Mesenchymal stem cell (in vitro differentiated cells and primary cell): Measurements from ENCODE around the gene DHX32.
A peak's percentile ranks its signal among the peaks of the same experiment; 100 is the strongest.

Experiments used
- DNase-seq: peaks from one replicate; pipeline ENCODE4 v3.0.0-alpha.2; 2013
- H2AFZ ChIP-seq: one replicate; pipeline ENCODE4 v1.6.1; 2013; ENCODE audit warnings: low read depth, mild to moderate bottlenecking, control low read depth, inconsistent platforms, low read length, moderate library complexity
- H2AK5ac ChIP-seq: 2 replicates; pipeline ENCODE4 v1.6.1; 2013; ENCODE audit warnings: low read length, moderate library complexity, mild to moderate bottlenecking, inconsistent platforms; ENCODE audit not compliant: severe bottlenecking
- H2BK120ac ChIP-seq: one replicate; pipeline ENCODE4 v1.6.1; 2013; ENCODE audit warnings: low read depth, mild to moderate bottlenecking, inconsistent platforms, low read length, moderate library complexity
- H2BK12ac ChIP-seq, 2 experiments: one replicate each; pipeline ENCODE4 v1.6.1; 2013; ENCODE audit warnings: inconsistent platforms in 2 of 2, low read length in 2 of 2, mild to moderate bottlenecking in 2 of 2, moderate library complexity in 2 of 2, control low read depth in 1 of 2
- H2BK15ac ChIP-seq: one replicate; pipeline ENCODE4 v1.6.1; 2013; ENCODE audit warnings: mild to moderate bottlenecking, low read depth, inconsistent platforms; ENCODE audit not compliant: poor library complexity, severe bottlenecking
- H2BK5ac ChIP-seq: 2 replicates; pipeline ENCODE4 v1.6.1; 2013; ENCODE audit warnings: low read depth, mild to moderate bottlenecking, low read length, control low read depth, inconsistent platforms; ENCODE audit not compliant: poor library complexity, severe bottlenecking
- H3K14ac ChIP-seq, 2 experiments: one replicate each; pipeline ENCODE4 v1.6.1; 2013; ENCODE audit warnings: inconsistent platforms in 2 of 2, low read length in 2 of 2, control low read depth in 1 of 2, mild to moderate bottlenecking in 1 of 2, moderate library complexity in 1 of 2
- H3K18ac ChIP-seq, 2 experiments: one replicate each; pipeline ENCODE4 v1.6.1; 2013; ENCODE audit warnings: inconsistent platforms in 2 of 2, low read length in 2 of 2, control low read depth in 1 of 2, low read depth in 1 of 2, mild to moderate bottlenecking in 1 of 2
- H3K23ac ChIP-seq, 2 experiments: one replicate each; pipeline ENCODE4 v1.6.1; 2013; ENCODE audit warnings: inconsistent platforms in 2 of 2, low read length in 2 of 2, mild to moderate bottlenecking in 2 of 2, moderate library complexity in 2 of 2, control low read depth in 1 of 2
- H3K27ac ChIP-seq: 2 replicates; pipeline ENCODE4 v1.5.1; 2013; ENCODE audit warnings: mild to moderate bottlenecking, moderate library complexity, low read length, control low read depth, inconsistent platforms; ENCODE audit not compliant: poor library complexity, severe bottlenecking
- H3K27me3 ChIP-seq, 2 experiments: 2 replicates each; pipeline versions ENCODE4 v1.6.1 to v1.7.0; 2013; ENCODE audit warnings: low read length in 2 of 2, mild to moderate bottlenecking in 2 of 2, moderate library complexity in 2 of 2, control low read depth in 1 of 2, inconsistent platforms in 1 of 2; ENCODE audit not compliant: control insufficient read depth in 1 of 2, insufficient read depth in 1 of 2
- H3K36me3 ChIP-seq, 2 experiments: 2 replicates each; pipeline versions ENCODE4 v1.6.1 to v1.7.0; 2013; ENCODE audit warnings: low read length in 2 of 2, control low read depth in 1 of 2, inconsistent platforms in 1 of 2, low read depth in 1 of 2, mild to moderate bottlenecking in 1 of 2; ENCODE audit not compliant: insufficient read depth in 2 of 2, control insufficient read depth in 1 of 2
- H3K4ac ChIP-seq, 2 experiments: one replicate each; pipeline ENCODE4 v1.6.1; 2013; ENCODE audit warnings: inconsistent platforms in 2 of 2, low read length in 2 of 2, mild to moderate bottlenecking in 2 of 2, moderate library complexity in 2 of 2, control low read depth in 1 of 2, low read depth in 1 of 2
- H3K4me1 ChIP-seq: 2 replicates; pipeline ENCODE4 v1.6.1; 2013; ENCODE audit warnings: low read depth, low read length, control low read depth; ENCODE audit not compliant: control insufficient read depth, insufficient read depth
- H3K4me2 ChIP-seq: 2 replicates; pipeline ENCODE4 v1.6.1; 2013; ENCODE audit warnings: low read length, mild to moderate bottlenecking, inconsistent platforms; ENCODE audit not compliant: poor library complexity, severe bottlenecking
- H3K4me3 ChIP-seq, 2 experiments: 2 replicates each; pipeline versions ENCODE4 v1.5.1 to v1.7.0; 2013; ENCODE audit warnings: low read length in 2 of 2, mild to moderate bottlenecking in 2 of 2, control low read depth in 1 of 2, low read depth in 1 of 2; ENCODE audit not compliant: insufficient read depth in 1 of 2
- H3K79me1 ChIP-seq: replicated peaks from 2 replicates; pipeline ENCODE4 v1.6.1; 2013; ENCODE audit warnings: mild to moderate bottlenecking, control low read depth, low read length, inconsistent platforms; ENCODE audit not compliant: poor library complexity, severe bottlenecking
- H3K9ac ChIP-seq: 2 replicates; pipeline ENCODE4 v1.7.0; 2013; ENCODE audit warnings: mild to moderate bottlenecking, low read length, moderate library complexity
- H3K9me3 ChIP-seq: 2 replicates; pipeline ENCODE4 v1.7.0; 2013; ENCODE audit warnings: mild to moderate bottlenecking, low read length; ENCODE audit not compliant: control insufficient read depth
- H4K8ac ChIP-seq: one replicate; pipeline ENCODE4 v1.6.1; 2013; ENCODE audit warnings: inconsistent platforms, mild to moderate bottlenecking, low read length, moderate library complexity
- H4K91ac ChIP-seq: one replicate; pipeline ENCODE4 v1.6.1; 2013; ENCODE audit warnings: mild to moderate bottlenecking, low read length, inconsistent platforms
- WGBS: methylation state at CpG from one replicate; pipeline ENCODE4 v1.1.7; 2013; ENCODE audit warnings: mixed read lengths; 5-methylcytosine and 5-hydroxymethylcytosine counted together

The DHX32 gene

GRCh38 chr10:125865120-125865519, 16.0 kb downstream of the DHX32 start:
- Histone ChIP-seq H3K14ac (no peak overlapping the region), H3K36me3 (peaks cover 16 to 43% of the 10 kb centered on the region in 2 experiments), H2AK5ac (no peak overlapping the region), H3K27me3 (no peaks in the 10 kb centered on the region), H2BK15ac (no peak overlapping the region), H3K4ac (no peak overlapping the region), H3K18ac (no peak overlapping the region), H3K4me1 (no peaks in the 10 kb centered on the region), H3K79me1 (peaks cover 4% of the 10 kb centered on the region), H2BK120ac (no peak overlapping the region), H3K23ac (no peak overlapping the region), H3K27ac (no peak overlapping the region), H3K9me3 (no peaks in the 10 kb centered on the region), H3K4me2 (no peak overlapping the region), H3K4me3 (no peak overlapping the region), H3K9ac (no peak overlapping the region), H2AFZ (no peak overlapping the region), H2BK12ac (no peak overlapping the region), H4K8ac (no peak overlapping the region), H2BK5ac (no peak overlapping the region), H4K91ac (no peak overlapping the region)
- DNase-seq: no peak
- WGBS: 95% methylated on average over 2 of the region's 3 CpGs

DNA sequence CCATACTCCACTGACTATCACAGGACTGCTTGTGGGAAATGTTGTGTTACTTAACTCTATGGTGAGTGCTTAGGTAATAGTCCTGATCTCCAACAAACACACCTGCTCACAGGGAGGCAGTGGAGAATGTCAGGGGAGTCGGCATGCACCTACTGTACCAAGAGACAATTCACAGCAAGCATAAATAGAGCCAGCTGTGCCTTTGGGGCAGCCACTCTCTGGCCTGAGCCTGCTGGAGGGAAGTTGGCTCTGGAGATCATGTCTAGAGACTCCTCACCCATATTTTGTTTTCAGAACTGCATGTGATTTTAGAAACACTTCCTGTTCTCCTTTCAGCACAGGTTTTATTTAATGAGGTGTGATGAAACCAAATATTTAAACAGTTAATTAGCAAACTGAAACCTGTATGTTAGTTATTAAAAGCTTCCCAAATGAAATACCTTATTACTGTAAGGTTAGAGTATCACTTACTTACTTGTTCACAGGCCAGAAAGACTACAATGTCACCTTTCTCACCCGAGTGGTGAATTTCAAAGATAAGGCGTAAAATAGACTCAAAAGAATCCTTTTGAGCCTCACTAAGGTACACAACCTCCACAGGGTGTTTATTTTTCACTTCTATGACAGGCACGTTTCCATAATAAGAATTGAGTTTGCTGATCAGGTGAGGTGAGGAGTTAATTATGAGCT, 21.8 kb downstream of the DHX32 start:
- H3K4ac ChIP-seq: no peak overlapping the region
- H3K4me1 ChIP-seq: no peaks in the 10 kb centered on the region
- 100% methylated on average over 3 of the region's 4 CpGs for WGBS
- H3K18ac ChIP-seq: peak overlapping the region in 1 of 2 experiments; percentile 48
- H3K36me3 ChIP-seq: peaks cover 7 to 53% of the 10 kb centered on the region in 2 experiments
- H4K8ac ChIP-seq: no peak overlapping the region
- no peak overlapping the region for H2BK12ac ChIP-seq
- H4K91ac ChIP-seq: no peak overlapping the region
- H3K23ac ChIP-seq: peak overlapping the region in 1 of 2 experiments; percentile 83
- no peaks in the 10 kb centered on the region for H3K27me3 ChIP-seq
- H3K4me2 ChIP-seq: no peak overlapping the region
- peaks cover 3% of the 10 kb centered on the region for H3K79me1 ChIP-seq
- H3K27ac ChIP-seq: no peak overlapping the region
- H2AK5ac ChIP-seq: no peak overlapping the region
- no peak overlapping the region for H3K14ac ChIP-seq
- H2BK5ac ChIP-seq: no peak overlapping the region
- H3K9me3 ChIP-seq: no peaks in the 10 kb centered on the region
- no peak for DNase-seq
- H2BK120ac ChIP-seq: no peak overlapping the region
- H3K9ac ChIP-seq: no peak overlapping the region
- no peak overlapping the region for H3K4me3 ChIP-seq
- H2BK15ac ChIP-seq: no peak overlapping the region
- no peak overlapping the region for H2AFZ ChIP-seq

DNA sequence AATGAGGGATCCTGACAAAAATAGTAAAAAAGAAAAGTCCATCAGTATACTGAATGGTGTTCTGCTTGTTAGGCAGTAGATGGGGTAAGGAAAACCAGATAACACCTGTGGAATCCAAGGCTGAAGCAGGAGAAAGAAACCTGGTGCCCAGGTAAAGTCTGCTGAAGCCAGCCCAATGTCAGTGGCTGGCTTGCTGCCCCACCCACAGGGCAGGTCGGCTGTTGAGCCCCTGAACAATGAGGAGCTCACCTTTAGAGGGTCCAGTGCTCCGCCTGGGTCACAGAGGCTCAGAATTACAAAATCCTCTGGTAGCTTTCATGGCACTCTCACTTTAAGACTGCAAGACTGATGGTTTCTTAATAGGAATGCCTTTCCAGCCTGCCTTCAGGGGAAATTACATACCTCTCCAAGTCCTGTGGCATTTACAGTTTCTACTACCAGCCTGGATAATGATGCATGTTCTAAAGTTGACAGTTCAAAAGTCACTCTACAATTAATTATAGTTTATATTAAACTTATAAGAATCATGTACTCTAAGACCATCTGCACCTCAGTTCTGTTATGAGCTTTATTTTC, 23.8 kb downstream of the DHX32 start:
- H3K9me3 ChIP-seq: no peaks in the 10 kb centered on the region
- no peak overlapping the region for H3K9ac ChIP-seq
- H2AFZ ChIP-seq: no peak overlapping the region
- DNase-seq: no peak
- no peak overlapping the region for H4K91ac ChIP-seq
- no peak overlapping the region for H2AK5ac ChIP-seq
- H3K23ac ChIP-seq: no peak overlapping the region
- no peak overlapping the region for H3K4me3 ChIP-seq
- H3K27me3 ChIP-seq: no peaks in the 10 kb centered on the region
- no peaks in the 10 kb centered on the region for H3K4me1 ChIP-seq
- H4K8ac ChIP-seq: no peak overlapping the region
- H3K36me3 ChIP-seq: peaks cover 9 to 60% of the 10 kb centered on the region in 2 experiments
- no peak overlapping the region for H3K4me2 ChIP-seq
- H2BK12ac ChIP-seq: no peak overlapping the region
- no peak overlapping the region for H3K4ac ChIP-seq
- 92% methylated on average over 2 of the region's 2 CpGs for WGBS
- H3K14ac ChIP-seq: no peak overlapping the region
- no peak overlapping the region for H2BK120ac ChIP-seq
- H3K79me1 ChIP-seq: peaks cover 3% of the 10 kb centered on the region
- no peak overlapping the region for H2BK5ac ChIP-seq
- no peak overlapping the region for H3K18ac ChIP-seq
- H2BK15ac ChIP-seq: no peak overlapping the region
- no peak overlapping the region for H3K27ac ChIP-seq

GRCh38 chr10:125852487-125852886, 28.6 kb downstream of the DHX32 start:
- no peak for DNase-seq
- 98% methylated on average over 6 of the region's 7 CpGs for WGBS
- no peak overlapping the region for H3K14ac ChIP-seq
- no peak overlapping the region for H2AFZ ChIP-seq
- no peak overlapping the region for H3K18ac ChIP-seq
- no peak overlapping the region for H3K27ac ChIP-seq
- no peak overlapping the region for H3K4me2 ChIP-seq
- H2BK5ac ChIP-seq: no peak overlapping the region
- no peaks in the 10 kb centered on the region for H3K9me3 ChIP-seq
- no peaks in the 10 kb centered on the region for H3K4me1 ChIP-seq
- H4K91ac ChIP-seq: no peak overlapping the region
- peaks cover 4% of the 10 kb centered on the region for H3K79me1 ChIP-seq
- H2BK12ac ChIP-seq: no peak overlapping the region
- no peak overlapping the region for H2BK15ac ChIP-seq
- H4K8ac ChIP-seq: no peak overlapping the region
- no peak overlapping the region for H3K4ac ChIP-seq
- no peak overlapping the region for H3K23ac ChIP-seq
- H3K9ac ChIP-seq: no peak overlapping the region
- H2AK5ac ChIP-seq: no peak overlapping the region
- H3K36me3 ChIP-seq: peaks cover 25 to 71% of the 10 kb centered on the region in 2 experiments
- H3K27me3 ChIP-seq: no peaks in the 10 kb centered on the region
- H2BK120ac ChIP-seq: no peak overlapping the region
- no peak overlapping the region for H3K4me3 ChIP-seq
